GM08714 (cell line): ENCODE measurements around the gene LYST.

Experiments used
- H3K4me3 ChIP-seq: fragments of 200-500 bp; sonication (Bioruptor generic); 2 replicates; pipeline ENCODE4 v1.5.1; 2014; ENCODE audit warnings: mild to moderate bottlenecking, low read length, inconsistent platforms
- ZNF274 ChIP-seq: IDR thresholded peaks from 2 replicates; pipeline ENCODE4 v1.6.1; 2012; ENCODE audit warnings: mild to moderate bottlenecking, low read depth, low read length

The LYST gene

GRCh38 chr1:235902677-235903542 lies 36.2 kb upstream of the LYST start:
- no peak for TF ChIP-seq ZNF274
- H3K4me3 ChIP-seq = no peak overlapping the region

- H3K4me3 ChIP-seq = no peak overlapping the region
- TF ChIP-seq ZNF274 = no peak
Observed at GRCh38 chr1:235901461-235901860, 34.8 kb upstream of the LYST start.

DNA sequence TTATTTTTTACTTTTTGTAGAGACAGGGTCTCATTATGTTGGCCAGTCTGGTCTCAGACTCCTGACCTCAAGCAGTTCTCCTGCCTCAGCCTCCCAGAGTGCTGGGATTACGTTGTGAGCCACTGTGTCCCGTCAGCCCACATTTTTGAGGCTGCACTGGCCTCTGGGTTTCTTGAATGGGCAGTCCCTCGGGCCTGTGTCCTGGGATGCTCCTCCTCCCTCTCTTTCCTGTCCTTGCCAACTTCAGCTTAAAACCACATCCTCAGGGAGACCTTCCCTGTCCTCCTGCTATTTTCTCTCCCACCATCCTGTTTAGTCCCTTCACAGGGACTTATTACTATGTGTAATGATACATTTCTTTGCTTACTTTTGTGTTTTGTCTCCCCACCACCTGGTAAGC lies 31.4 kb upstream of the LYST start:
- TF ChIP-seq ZNF274 = no peak
- H3K4me3 ChIP-seq = no peak overlapping the region

- TF ChIP-seq ZNF274 = no peak
- no peak overlapping the region for H3K4me3 ChIP-seq
Observed at GRCh38 chr1:235893840-235894239, 27.1 kb upstream of the LYST start.

DNA sequence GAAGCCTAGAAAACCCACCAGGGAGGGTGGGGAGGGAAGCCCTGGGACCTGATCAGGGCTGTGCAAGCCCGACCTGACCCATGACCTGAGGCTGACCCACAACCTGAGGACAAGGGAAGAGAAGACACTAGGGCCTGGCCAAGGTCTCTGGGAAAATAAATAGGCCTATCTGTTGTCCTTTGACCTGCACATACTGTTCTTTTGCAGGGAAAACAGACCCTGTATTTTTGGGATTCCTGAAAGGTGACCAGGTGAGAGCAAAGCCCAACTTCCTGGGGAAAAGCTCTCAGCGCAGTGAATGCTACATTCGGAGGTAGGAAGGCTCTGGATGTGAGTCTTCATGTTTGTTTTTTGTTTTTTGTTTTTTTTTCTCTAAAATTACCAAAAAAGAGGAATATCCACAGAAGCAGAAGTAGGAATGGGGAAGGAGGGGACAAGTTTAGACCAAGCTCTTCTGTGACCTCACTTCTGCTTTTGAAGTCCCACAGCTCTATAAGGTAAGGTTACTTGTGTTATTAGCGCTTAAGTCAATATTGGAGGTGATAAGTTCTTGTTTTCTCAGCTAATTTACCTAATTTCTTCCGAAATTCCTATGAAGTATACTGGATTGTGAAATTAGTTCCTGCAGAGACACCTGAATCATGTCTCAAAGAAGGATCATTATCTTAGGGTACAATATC lies 26.2 kb upstream of the LYST start:
- TF ChIP-seq ZNF274 = no peak
- H3K4me3 ChIP-seq = no peak overlapping the region

GRCh38 chr1:235892202-235892601 lies 25.5 kb upstream of the LYST start:
- TF ChIP-seq ZNF274 = no peak
- no peak overlapping the region for H3K4me3 ChIP-seq

DNA sequence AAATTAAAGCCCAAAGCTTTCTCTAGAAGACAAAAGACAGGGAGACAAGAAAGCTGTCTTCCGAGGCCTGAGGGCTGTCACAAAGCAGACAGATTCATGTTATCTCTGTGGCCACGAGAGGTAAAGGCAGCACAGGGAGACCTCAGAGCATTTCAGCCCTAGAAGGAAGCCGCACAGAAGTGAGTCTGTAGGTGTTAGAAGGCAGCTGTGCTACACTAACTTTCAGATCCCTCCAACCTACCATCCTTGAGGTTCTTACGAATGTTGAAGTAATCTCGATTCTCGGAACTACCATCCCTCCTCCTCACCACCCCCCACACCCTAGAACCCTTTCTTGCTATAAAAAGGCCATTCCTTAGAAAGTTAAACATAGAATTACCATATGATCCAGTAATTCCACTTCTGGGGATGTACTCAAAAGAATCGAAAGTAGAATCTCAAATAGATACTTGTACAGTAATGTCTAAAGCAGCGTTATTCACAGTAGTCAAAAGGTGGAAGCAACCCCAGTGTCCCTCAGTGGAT lies 21.5 kb upstream of the LYST start:
- TF ChIP-seq ZNF274 = no peak
- no peak overlapping the region for H3K4me3 ChIP-seq

DNA sequence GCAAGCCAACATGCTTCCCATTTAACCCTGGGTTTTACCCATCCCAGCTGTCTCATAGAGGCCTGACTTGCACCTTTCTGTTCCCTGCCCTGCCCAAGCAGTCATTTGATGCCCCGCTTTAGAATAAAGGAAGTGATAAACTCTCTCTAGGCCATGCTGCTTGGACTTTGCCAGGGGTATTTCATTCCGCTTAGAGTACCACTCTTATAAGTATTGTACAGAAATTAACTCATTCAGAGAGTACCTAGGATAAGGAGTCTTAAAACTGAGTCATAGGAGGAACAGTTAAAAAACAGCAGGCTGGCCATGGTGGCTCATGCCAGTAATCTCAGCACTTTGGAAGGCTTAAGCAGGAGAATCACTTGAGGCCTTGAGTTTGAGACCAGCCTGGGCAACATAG lies 21.0 kb upstream of the LYST start:
- H3K4me3 ChIP-seq = no peak overlapping the region
- TF ChIP-seq ZNF274 = no peak

- no peak for TF ChIP-seq ZNF274
Observed at GRCh38 chr1:235885655-235886262, 19.1 kb upstream of the LYST start.

DNA sequence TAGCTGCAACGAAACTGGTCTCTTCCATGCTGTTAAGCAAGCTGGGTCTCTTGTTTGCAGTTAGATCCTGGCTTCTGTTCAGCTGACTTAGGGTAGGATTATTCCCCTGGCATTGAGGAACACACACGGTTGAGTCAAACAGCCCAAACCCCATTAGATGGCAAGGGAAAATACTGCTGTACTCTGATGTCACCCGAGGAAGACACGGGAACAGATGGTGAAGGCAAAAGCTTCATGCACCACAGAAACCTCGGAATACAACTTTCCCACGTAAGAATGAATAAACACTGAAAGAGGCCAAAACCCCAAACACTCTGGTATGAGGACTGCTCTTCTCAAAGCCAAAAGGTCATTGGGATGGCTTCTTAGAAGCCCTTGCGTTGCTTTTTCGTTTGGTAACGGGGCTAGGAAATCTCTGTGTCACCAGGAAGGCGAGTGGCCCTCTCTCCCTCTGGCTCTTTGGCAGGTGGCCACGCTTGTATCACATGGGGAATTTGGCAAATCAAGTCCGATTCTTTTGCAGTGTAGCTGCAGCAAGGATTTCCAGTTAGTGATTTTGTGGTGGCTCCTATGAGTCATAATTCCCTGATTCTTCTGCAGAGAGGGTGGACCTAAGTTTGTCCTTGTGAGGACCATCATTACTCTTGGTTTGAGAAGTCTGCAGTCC lies 16.7 kb upstream of the LYST start:
- no peak overlapping the region for H3K4me3 ChIP-seq
- no peak for TF ChIP-seq ZNF274

More at GRCh38 chr1:235885655-235886262, 19.1 kb upstream of the LYST start:
- no peak overlapping the region for H3K4me3 ChIP-seq

- TF ChIP-seq ZNF274 = no peak
- H3K4me3 ChIP-seq = no peak overlapping the region
Observed at GRCh38 chr1:235882816-235883215, 16.1 kb upstream of the LYST start.

DNA sequence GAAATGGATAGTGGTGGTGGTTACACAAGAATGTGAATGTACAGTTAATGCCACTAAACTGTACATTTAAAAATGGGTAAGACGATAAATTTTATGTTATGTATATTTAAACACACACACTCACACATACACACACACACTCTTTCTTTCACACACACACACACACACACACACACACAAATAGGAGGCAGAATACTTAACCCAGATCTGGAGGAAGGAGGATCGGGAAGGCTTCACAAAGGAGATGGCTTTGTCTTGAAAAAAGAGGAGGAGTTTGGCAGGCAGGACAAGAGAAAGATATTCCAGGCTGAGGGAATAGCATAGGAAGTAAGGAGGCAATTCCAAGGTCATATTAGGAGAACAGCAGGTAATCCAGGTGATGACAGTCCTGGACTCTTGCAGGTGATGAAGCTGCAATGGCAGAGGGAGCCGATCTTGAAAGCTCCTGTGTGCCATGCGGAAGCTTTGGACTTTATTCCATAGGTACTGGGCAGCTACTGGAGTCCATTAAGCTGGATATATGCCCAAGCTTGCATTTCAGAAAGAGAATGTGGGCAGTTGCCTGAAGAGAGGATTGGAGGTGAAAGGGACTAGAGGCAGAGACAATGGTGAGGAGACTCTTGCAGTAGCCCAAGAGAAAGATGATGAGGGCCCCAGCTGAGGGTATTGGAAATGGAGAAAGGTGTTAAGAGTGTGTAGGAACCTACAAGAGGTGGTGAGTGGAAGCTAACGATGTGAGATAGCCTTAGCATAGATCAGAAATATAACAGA lies 15.4 kb upstream of the LYST start:
- no peak for TF ChIP-seq ZNF274

DNA sequence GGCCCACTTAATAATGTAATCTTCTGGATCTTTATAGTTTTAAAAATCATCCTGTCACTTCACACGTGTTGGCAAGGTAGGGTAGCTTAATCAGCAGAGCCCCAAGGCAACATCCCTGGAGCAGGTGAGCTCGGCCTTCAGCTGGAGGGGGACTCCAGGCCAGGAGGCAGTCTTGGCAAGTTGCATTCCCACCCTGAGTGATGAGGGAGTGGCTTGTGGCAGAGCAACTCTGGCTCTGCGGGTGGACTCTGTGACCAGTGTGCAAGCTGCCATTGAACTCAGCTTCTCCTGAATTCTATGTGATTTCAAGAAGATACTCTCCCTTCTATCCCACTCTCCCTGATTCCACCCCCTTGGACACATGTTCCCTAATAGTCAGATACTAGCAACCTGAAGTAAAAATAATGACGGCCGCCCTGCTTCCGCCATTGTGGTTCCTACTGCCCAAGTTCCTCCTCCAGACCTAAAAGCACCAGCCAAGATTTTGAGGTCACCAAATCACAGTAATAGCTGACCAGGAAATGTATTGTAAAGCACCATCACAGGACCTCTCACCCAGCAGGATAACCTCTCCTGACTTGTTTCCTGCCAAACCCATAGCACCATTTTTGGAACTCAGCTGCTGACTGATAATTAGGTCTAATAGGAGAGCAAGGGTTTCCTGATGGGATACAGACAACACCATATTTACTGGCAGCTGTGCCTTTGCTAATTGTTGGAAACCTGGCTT lies 11.5 kb upstream of the LYST start:
- no peak overlapping the region for H3K4me3 ChIP-seq
- no peak for TF ChIP-seq ZNF274

More for the DNA sequence above, 15.4 kb upstream of the LYST start:
- no peak overlapping the region for H3K4me3 ChIP-seq
